Measurements from ENCODE around the gene MC2R. TPM values are rescaled to one million over a fixed set of nuclear protein-coding genes. Genes with fewer than 3 reads are reported as not detected.

Gene MC2R
- total RNA-seq, 5 donors from 2014 or later (not counting 1 experiment from before 2014, with no cell fraction given): not detected

GRCh38 chr18:13877157-13877556, 38.2 kb downstream of the MC2R start:
- Mint-ChIP-seq H3K9me3 (no peaks in the 10 kb centered on the region), H3K27ac (no peak overlapping the region), H3K27me3 (peaks cover 0 to 6% of the 10 kb centered on the region in 2 donors), H3K4me1 (no peaks in the 10 kb centered on the region), H3K4me3 (no peak overlapping the region), H3K36me3 (no peaks in the 10 kb centered on the region)
- Histone ChIP-seq H3K27me3 (replicated peaks in 1 of 2; ENCODE audit: control insufficient read depth in 2 of 2, extremely low read depth in 1 of 2, insufficient read depth in 2 of 2, low read length in 1 of 2) (peaks cover 0 to 17% of the 10 kb centered on the region in 2 experiments), H3K4me3 (ENCODE audit: control insufficient read depth in 1 of 2, extremely low read depth in 1 of 2, low read length in 1 of 2) (no peak overlapping the region), H3K27ac (ENCODE audit: low read length) (no peak overlapping the region), H3K9me3 (no peaks in the 10 kb centered on the region), H3K4me1 (ENCODE audit: control insufficient read depth in 1 of 2, extremely low read depth in 1 of 2, insufficient read depth in 2 of 2, low read length in 2 of 2) (no peaks in the 10 kb centered on the region), H3K36me3 (ENCODE audit: control insufficient read depth in 2 of 2, extremely low read depth in 1 of 2, insufficient read depth in 1 of 2, low read length in 1 of 2) (no peaks in the 10 kb centered on the region)
- ATAC-seq (replicated peaks in 1 of 4) (no peak), DNase-seq (no peak)
- ChIA-PET POLR2A (no interaction called here), CTCF (no interaction called here)
- 56% methylated on average over 1 of the region's 4 CpGs for WGBS (ENCODE audit: insufficient coverage)

DNA sequence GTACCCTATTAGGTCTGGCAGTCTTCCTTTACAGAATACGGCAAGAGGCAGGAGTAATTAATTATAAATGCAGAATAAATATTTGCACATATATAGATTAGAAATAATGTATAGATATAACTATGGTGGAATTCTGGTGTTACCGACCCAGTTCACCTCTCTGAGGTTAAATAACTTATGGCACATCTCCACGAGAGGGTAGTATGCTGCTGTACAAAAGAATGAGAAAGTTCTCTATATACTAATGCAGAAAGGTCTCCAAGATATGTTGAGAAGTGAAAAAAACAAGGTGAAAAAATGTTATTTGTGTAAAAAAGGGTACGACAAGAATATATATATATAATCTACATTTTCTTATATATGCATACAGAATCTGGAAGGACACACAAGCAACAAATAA, 40.8 kb downstream of the MC2R start:
- ATAC-seq (replicated peaks in 1 of 4) (no peak), DNase-seq (no peak)
- ChIA-PET POLR2A (no interaction called here), CTCF (no interaction called here)
- no peaks in the 10 kb centered on the region for H3K36me3 ChIP-seq (ENCODE audit: control insufficient read depth in 2 of 2, extremely low read depth in 1 of 2, insufficient read depth in 1 of 2, low read length in 1 of 2)
- Mint-ChIP-seq H3K36me3 (no peaks in the 10 kb centered on the region), H3K9me3 (no peaks in the 10 kb centered on the region), H3K27ac (no peak overlapping the region), H3K27me3 (peaks cover 15 to 23% of the 10 kb centered on the region in 2 donors), H3K4me3 (no peak overlapping the region), H3K4me1 (no peaks in the 10 kb centered on the region)
- no peaks in the 10 kb centered on the region for H3K9me3 ChIP-seq
- no peak overlapping the region for H3K27ac ChIP-seq (ENCODE audit: low read length)
- no peaks in the 10 kb centered on the region for H3K4me1 ChIP-seq (ENCODE audit: control insufficient read depth in 1 of 2, extremely low read depth in 1 of 2, insufficient read depth in 2 of 2, low read length in 2 of 2)
- peaks cover 2 to 32% of the 10 kb centered on the region in 2 experiments for H3K27me3 ChIP-seq (replicated peaks in 1 of 2; ENCODE audit: control insufficient read depth in 2 of 2, extremely low read depth in 1 of 2, insufficient read depth in 2 of 2, low read length in 1 of 2)
- no CpG with 5 or more reads among the region's 4 CpGs for WGBS (ENCODE audit: insufficient coverage)
- H3K4me3 ChIP-seq (ENCODE audit: control insufficient read depth in 1 of 2, extremely low read depth in 1 of 2, low read length in 1 of 2): no peak overlapping the region

DNA sequence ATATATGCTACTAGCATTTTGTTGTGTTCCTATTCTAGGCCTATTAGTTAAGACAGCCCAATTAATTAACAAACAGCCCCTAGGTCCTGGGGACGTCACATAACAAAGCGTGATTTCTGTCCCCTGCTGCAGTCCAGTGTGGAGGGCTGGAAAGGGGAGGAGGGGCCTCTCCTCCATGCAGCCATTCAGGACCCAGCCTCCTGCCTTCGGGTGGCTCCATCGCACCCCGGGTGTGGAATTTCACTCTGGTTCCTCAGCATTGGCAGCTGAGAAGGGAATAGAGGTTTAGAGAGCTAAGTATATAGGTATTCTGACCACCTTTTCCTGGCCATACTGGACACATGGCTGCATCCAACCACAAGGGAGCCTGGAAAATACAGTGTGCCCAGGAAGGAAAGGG, 42.4 kb downstream of the MC2R start:
- H3K9me3 Mint-ChIP-seq: no peaks in the 10 kb centered on the region
- peaks cover 26 to 39% of the 10 kb centered on the region in 2 donors for H3K27me3 Mint-ChIP-seq
- no peaks in the 10 kb centered on the region for H3K4me1 Mint-ChIP-seq
- ChIA-PET CTCF (no interaction called here), POLR2A (no interaction called here)
- ATAC-seq (replicated peaks in 1 of 4) (no peak), DNase-seq (no peak)
- H3K4me3 Mint-ChIP-seq: no peak overlapping the region
- Histone ChIP-seq H3K4me3 (ENCODE audit: control insufficient read depth in 1 of 2, extremely low read depth in 1 of 2, low read length in 1 of 2) (no peak overlapping the region), H3K9me3 (no peaks in the 10 kb centered on the region), H3K27me3 (replicated peaks in 1 of 2; ENCODE audit: control insufficient read depth in 2 of 2, extremely low read depth in 1 of 2, insufficient read depth in 2 of 2, low read length in 1 of 2) (peaks cover 3 to 44% of the 10 kb centered on the region in 2 experiments), H3K4me1 (ENCODE audit: control insufficient read depth in 1 of 2, extremely low read depth in 1 of 2, insufficient read depth in 2 of 2, low read length in 2 of 2) (no peaks in the 10 kb centered on the region), H3K27ac (ENCODE audit: low read length) (no peak overlapping the region), H3K36me3 (ENCODE audit: control insufficient read depth in 2 of 2, extremely low read depth in 1 of 2, insufficient read depth in 1 of 2, low read length in 1 of 2) (no peaks in the 10 kb centered on the region)
- H3K27ac Mint-ChIP-seq: no peak overlapping the region
- H3K36me3 Mint-ChIP-seq: no peaks in the 10 kb centered on the region
- WGBS (ENCODE audit: insufficient coverage): no CpG with 5 or more reads among the region's 5 CpGs

DNA sequence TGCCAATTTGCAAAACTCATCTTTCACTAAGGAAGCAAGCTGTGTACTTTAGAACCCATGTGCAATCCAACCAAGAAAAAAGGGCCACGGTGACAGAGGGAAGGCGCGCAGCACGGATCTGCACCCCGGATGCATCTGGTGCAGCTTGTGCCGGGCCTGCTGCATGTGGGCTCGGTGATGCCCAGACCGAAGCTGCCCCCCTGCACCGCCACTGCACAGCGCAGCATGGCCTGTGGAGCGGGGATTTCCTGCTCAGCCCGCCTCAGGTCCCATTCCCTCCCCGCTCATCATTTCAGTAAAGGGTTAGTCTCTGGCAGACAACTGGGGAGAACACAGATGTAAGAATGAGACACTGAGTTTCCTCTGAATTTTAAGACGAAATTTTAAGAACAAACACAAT, 43.0 kb downstream of the MC2R start:
- H3K36me3 ChIP-seq (ENCODE audit: control insufficient read depth in 2 of 2, extremely low read depth in 1 of 2, insufficient read depth in 1 of 2, low read length in 1 of 2): no peaks in the 10 kb centered on the region
- DNase-seq (no peak), ATAC-seq (replicated peaks in 1 of 4) (no peak)
- Mint-ChIP-seq H3K4me1 (no peaks in the 10 kb centered on the region), H3K4me3 (no peak overlapping the region), H3K27me3 (peaks cover 30 to 43% of the 10 kb centered on the region in 2 donors), H3K27ac (no peak overlapping the region), H3K36me3 (no peaks in the 10 kb centered on the region), H3K9me3 (no peaks in the 10 kb centered on the region)
- peaks cover 6 to 44% of the 10 kb centered on the region in 2 experiments for H3K27me3 ChIP-seq (replicated peaks in 1 of 2; ENCODE audit: control insufficient read depth in 2 of 2, extremely low read depth in 1 of 2, insufficient read depth in 2 of 2, low read length in 1 of 2)
- ChIA-PET POLR2A (no interaction called here), CTCF (no interaction called here)
- H3K4me1 ChIP-seq (ENCODE audit: control insufficient read depth in 1 of 2, extremely low read depth in 1 of 2, insufficient read depth in 2 of 2, low read length in 2 of 2): no peaks in the 10 kb centered on the region
- H3K9me3 ChIP-seq: no peaks in the 10 kb centered on the region
- 89% methylated on average over 10 of the region's 14 CpGs for WGBS (ENCODE audit: insufficient coverage)
- H3K4me3 ChIP-seq (ENCODE audit: control insufficient read depth in 1 of 2, extremely low read depth in 1 of 2, low read length in 1 of 2): no peak overlapping the region
- H3K27ac ChIP-seq (ENCODE audit: low read length): no peak overlapping the region

- no peaks in the 10 kb centered on the region for H3K4me1 Mint-ChIP-seq
- H3K36me3 Mint-ChIP-seq: no peaks in the 10 kb centered on the region
- Histone ChIP-seq H3K27me3 (replicated peaks in 1 of 2; ENCODE audit: control insufficient read depth in 2 of 2, extremely low read depth in 1 of 2, insufficient read depth in 2 of 2, low read length in 1 of 2) (peaks cover 11 to 44% of the 10 kb centered on the region in 2 experiments), H3K27ac (ENCODE audit: low read length) (no peak overlapping the region), H3K4me3 (ENCODE audit: control insufficient read depth in 1 of 2, extremely low read depth in 1 of 2, low read length in 1 of 2) (no peak overlapping the region), H3K36me3 (ENCODE audit: control insufficient read depth in 2 of 2, extremely low read depth in 1 of 2, insufficient read depth in 1 of 2, low read length in 1 of 2) (no peaks in the 10 kb centered on the region), H3K9me3 (no peaks in the 10 kb centered on the region), H3K4me1 (ENCODE audit: control insufficient read depth in 1 of 2, extremely low read depth in 1 of 2, insufficient read depth in 2 of 2, low read length in 2 of 2) (no peaks in the 10 kb centered on the region)
- no peak for ATAC-seq (replicated peaks in 1 of 4)
- DNase-seq: no peak
- 56% methylated on average over 5 of the region's 13 CpGs for WGBS (ENCODE audit: insufficient coverage)
- H3K27ac Mint-ChIP-seq: no peak overlapping the region
- no peak overlapping the region for H3K4me3 Mint-ChIP-seq
- ChIA-PET CTCF (no interaction called here), POLR2A (no interaction called here)
- H3K27me3 Mint-ChIP-seq: peaks cover 34 to 50% of the 10 kb centered on the region in 2 donors
- H3K9me3 Mint-ChIP-seq: no peaks in the 10 kb centered on the region
Observed at GRCh38 chr18:13871701-13872100, 43.6 kb downstream of the MC2R start.

DNA sequence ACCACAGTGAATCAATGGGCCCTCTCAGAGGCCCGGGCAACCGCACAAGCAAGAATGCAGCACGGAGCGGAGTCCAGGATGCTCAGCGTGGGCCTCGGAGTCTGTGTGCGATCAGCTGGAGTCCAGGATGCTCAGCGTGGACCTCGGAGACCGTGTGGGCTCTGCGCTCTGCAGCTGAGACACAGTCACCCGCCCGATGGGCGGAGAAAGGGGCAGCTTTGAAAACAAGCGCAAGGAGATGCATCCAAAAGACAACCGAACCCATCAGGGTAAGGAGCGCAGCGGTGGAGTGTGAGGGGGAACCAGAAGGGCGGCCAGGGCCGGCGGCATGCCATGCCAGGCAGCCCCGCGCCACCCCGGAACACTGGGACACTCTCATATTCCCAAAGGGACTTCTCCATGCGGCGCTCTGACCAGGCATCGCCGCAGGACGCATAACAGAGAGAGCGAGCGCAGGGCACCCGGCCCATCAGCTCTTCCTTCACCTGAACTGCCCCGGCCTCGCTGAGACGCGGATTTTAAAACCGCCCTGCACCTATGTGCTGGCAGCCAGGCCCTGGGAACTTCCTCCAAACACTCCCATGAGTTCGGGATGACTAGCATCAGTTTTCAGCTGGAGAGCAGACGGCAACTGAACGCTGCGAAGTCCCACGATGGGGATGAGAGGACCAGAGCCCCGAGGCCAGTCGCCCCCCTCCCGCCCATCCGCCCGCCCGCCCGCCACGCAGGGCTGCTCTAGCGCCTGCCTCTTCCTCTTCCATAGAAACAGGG, 46.6 kb downstream of the MC2R start:
- 10% methylated on average over 41 of the region's 51 CpGs for WGBS (ENCODE audit: insufficient coverage)

More for the DNA sequence above, 46.6 kb downstream of the MC2R start:
- Mint-ChIP-seq H3K27ac (no peak overlapping the region), H3K36me3 (no peaks in the 10 kb centered on the region), H3K27me3 (peaks cover 45 to 62% of the 10 kb centered on the region in 2 donors), H3K4me3 (no peak overlapping the region), H3K9me3 (no peaks in the 10 kb centered on the region), H3K4me1 (no peaks in the 10 kb centered on the region)
- no peak for DNase-seq
- POLR2A ChIA-PET: no interaction called here
- no peak overlapping the region for H3K27ac ChIP-seq (ENCODE audit: low read length)
- no peaks in the 10 kb centered on the region for H3K4me1 ChIP-seq (ENCODE audit: control insufficient read depth in 1 of 2, extremely low read depth in 1 of 2, insufficient read depth in 2 of 2, low read length in 2 of 2)
- no peak overlapping the region for H3K4me3 ChIP-seq (ENCODE audit: control insufficient read depth in 1 of 2, extremely low read depth in 1 of 2, low read length in 1 of 2)
- CTCF ChIA-PET: no interaction called here
- ATAC-seq (replicated peaks in 1 of 4): no peak
- H3K27me3 ChIP-seq (replicated peaks in 1 of 2; ENCODE audit: control insufficient read depth in 2 of 2, extremely low read depth in 1 of 2, insufficient read depth in 2 of 2, low read length in 1 of 2): peaks cover 11 to 40% of the 10 kb centered on the region in 2 experiments
- H3K36me3 ChIP-seq (ENCODE audit: control insufficient read depth in 2 of 2, extremely low read depth in 1 of 2, insufficient read depth in 1 of 2, low read length in 1 of 2): no peaks in the 10 kb centered on the region
- H3K9me3 ChIP-seq: no peaks in the 10 kb centered on the region
